Measurements from ENCODE around the gene TMEM181.

DNA sequence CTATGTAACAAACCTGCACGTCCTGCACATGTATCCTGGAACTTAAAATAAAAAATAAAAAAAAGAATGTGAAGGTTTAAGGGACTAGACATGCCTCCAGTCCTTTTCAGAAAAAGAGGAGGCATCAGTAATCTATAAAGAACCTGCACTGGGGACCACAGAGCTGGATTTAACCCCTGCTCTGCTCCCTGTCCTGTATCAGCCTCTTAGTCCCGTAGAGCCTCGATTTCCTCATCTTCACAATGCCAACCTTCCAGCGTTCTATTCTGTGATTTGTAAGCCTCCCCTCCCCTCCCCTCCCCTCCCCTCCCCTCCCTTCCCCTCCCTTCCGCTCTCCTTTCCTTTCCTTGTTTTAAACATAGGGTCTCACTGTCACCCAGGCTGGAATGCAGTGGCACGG, 31.1 kb upstream of the TMEM181 start:
- TF ChIP-seq, protein P1, sequence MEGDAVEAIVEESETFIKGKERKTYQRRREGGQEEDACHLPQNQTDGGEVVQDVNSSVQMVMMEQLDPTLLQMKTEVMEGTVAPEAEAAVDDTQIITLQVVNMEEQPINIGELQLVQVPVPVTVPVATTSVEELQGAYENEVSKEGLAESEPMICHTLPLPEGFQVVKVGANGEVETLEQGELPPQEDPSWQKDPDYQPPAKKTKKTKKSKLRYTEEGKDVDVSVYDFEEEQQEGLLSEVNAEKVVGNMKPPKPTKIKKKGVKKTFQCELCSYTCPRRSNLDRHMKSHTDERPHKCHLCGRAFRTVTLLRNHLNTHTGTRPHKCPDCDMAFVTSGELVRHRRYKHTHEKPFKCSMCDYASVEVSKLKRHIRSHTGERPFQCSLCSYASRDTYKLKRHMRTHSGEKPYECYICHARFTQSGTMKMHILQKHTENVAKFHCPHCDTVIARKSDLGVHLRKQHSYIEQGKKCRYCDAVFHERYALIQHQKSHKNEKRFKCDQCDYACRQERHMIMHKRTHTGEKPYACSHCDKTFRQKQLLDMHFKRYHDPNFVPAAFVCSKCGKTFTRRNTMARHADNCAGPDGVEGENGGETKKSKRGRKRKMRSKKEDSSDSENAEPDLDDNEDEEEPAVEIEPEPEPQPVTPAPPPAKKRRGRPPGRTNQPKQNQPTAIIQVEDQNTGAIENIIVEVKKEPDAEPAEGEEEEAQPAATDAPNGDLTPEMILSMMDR (IDR thresholded peaks at IDR 0.05): no peak
- no peak for TF ChIP-seq POLR2AphosphoS5 (IDR thresholded peaks at IDR 0.05)
- TF ChIP-seq POLR2A (IDR thresholded peaks at IDR 0.05): no peak

Data from breast epithelium (tissue), 3 donors.